Activated CD8-positive, alpha-beta memory T cell treated with anti-CD3 and anti-CD28 coated beads for 24 hours (primary cell): ENCODE measurements around the gene CMTM8.

Source experiments
- DNase-seq: peaks from one replicate; pipeline ENCODE4 v3.0.0-alpha.2; 2020

Gene CMTM8

DNA sequence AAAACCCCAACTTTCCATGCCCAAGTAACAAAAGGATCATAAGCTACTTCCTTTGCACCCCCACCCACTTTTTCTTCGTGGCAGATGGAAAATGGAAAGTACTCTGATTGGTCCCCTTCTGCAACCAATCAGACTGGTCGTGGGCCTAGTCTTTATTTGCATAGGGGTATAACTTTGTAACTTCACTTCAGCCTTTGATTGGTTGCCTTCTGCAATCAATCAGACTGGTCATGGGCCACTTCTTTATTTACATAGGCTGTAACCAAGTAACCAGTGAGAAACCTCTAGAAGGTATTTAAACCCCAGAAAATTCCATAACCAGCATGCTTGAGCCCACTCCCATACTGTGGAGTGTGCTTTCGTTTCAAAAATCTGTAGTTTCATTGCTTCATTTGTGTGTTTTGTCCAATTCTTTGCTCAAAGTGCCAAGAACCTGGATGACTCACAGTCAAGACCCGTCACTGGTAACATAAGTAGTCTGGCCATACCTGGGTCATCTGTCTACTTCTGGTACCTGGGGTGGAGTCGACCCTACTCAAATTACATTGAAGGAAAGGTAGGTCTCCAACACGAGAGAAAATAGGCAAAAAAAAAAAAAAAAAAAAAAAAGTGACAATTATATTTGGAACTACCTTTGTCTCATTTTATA lies 41.9 kb downstream of the CMTM8 start:
- no peak for DNase-seq

DNA sequence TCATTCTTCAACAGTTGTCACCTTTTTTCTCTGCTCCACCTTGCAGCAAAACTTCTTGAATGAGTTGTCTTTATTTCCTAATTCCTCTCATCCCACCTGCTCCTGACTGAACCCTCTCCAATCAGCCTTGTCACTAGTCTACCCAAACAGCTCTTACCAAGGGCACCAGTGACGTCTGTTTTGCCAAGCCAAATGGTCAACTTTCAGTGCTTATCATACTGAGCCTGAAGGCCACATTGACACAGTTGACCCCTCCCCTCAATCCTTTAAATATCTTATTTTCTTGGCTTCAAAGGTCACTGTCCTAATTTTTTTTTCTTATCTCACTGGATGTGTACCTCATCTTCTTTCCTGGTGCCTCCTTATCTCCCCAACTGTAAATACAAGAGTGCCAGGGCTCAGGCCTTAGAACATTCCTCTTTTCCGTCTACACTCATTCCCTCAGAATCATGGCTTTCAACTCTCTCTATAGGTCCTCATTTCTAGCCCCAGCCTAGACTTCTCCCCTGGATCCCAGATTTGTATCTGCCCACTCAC lies 43.2 kb downstream of the CMTM8 start:
- DNase-seq = no peak

DNA sequence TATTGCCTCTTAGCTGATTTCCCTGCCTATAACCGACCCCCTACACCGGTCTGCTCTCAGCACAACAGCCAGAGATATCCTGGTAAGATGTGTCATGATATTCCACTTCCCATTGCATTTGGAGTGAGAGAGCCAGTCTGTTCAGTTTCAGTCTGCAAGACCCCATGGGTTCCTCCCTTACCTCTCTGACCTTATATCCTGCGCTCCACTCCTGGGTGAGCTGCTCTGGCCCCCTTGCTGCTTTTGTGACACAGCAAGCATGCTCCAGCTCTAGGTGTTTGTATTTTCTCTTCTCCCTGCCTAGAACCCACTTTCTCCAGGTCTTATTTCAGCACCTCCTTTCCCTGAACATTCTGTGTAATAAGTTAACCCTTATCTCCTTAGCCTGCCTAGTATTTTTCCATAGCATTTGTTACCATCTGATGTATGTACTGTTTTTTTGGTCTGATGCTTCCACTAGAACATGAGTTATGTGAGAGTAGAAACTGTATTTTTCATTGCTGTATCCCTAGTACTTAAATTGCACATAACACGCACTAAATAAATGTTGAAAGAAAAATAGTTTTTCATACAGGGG lies 44.2 kb downstream of the CMTM8 start:
- DNase-seq = no peak

DNA sequence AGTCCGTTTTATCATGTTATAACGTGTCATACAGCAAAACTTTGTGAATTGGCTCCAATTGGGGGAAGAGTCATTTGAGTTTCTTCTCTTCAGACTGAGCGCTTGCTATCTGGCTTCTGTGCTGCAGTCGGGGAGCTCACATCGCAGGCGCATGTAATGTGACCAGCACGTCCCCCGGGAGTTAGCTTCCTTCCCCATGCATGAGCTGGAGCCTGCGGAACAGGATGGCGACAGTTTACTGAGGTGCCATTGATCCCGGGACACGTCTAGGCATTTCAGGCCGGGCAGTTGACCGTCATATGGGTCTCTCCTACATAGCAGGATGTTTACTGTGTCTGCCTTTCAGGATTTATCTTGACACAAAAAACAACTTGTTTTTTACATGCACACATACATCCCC lies 44.8 kb downstream of the CMTM8 start:
- DNase-seq = no peak

DNA sequence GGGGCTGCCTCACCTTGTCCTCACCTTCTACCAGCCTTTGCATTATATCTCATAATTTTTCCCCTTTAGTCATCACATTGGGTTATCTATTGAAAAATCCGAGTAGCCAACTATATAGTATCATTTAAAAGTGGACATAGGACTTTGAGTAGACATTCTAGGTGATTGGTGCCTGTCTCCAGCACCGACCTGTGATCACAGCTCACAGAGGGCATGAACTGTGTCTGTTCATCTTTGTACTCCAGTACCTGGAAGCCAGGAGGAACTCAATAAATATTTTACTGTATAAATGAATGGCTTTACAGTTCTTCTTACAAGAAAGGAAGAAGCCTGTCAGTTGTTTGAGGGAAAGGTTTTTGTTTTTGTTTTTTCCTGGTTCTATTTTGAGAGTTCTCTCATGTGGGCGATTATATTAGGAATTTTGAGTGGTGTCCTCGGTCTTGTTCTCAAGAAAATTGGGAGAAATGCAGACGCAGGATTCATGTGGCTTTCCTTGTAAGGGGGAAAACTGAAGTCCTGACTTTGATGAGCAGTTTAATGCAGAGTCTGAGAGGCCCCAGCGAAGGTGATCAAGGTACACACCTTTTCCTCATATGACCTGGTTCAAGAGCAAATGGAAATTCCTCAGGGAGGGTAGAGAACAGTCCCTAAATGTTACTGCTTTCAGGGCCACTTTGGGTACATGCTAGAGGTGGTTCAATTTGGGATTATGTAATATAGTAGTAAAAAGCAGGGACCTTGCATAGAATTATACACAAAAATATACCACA lies 46.1 kb downstream of the CMTM8 start:
- DNase-seq = no peak

DNA sequence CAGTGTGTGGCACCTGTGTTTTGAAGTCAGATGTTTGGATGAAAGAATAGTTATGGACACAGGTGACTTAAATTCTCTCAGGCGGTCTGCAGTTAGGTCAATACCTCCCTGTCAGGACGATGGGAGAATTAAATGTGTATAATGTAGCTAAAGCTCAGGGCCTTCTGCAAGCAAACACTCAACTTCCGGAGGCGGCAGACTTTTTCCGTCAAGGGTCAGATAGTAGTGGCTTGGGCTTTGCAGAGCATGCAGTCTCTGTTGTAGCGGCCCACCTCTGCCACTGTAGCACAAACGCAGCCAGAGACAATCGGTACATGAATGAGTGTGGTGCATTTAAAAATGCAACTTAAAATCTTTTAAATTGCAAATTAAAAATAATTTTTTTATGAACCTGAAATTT lies 47.4 kb downstream of the CMTM8 start:
- DNase-seq = no peak

DNA sequence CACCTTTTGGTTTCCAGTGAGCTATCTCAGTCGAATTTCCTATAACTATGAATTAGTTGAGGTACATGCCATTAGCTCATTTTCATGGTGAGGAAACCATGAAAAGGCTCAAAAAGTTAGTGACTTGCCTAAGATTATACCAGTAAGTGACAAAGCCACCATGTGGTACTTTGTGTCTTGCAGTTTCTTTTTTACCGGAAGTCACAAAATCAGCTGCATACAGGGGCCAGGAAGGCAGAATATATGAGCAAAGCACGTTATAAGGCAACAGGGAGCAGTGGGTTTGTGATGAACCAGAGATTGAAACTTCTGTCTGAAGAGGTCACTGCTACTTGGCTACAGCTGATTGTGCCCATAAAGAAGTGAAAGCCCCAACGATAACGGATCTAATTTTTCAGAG lies 50.3 kb downstream of the CMTM8 start:
- DNase-seq = no peak

DNA sequence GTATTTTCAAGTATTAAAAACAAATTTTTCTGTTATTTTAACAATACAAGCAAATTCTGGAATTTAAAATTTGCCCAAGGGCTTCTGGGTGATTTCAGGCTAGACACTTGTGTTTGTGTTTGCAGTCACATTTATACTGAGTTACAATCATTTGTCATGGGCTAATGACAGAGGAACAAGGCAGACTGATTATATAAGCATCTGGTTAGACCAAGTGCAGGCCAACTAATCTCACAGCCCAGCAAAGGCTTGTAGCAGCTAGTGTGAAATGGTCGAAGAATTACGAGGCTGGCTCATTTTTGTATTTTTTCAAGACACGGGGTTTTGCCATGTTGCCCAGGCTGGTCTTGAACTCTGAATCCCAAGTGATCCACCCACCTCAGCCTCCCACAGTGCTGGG lies 52.1 kb downstream of the CMTM8 start:
- DNase-seq = no peak

DNA sequence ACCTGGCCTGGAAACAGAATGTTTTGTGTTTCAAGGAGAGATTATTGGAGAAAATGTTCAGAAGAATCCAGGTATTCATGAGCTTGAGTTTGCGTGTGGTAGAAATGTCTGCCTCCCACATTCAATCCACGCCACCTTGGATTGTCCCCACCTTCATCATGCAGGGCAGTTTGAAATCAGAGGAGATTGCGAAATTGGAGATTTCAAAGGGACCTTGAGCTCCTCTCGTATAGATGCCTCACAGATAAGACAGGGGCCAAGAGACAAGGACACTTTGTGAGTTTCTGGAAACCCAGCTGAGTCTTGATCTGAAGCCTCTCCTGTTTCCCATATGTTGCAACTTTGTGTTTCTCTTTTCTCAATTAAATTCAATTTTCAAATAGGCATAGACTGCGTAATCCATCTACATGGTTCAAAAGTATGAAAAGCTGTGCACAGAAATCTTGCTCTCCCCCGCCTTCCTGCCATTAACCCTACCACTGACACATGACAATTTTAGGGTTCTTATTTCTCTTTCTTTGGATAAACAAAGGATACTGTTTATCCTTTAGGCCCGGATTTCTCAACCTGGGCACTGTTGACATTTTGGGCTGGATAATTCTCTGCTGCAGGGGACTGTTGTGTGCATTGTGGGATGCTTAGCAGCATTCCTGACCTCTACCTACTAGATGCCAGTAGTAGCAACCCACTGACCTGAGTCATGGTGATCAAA lies 53.8 kb downstream of the CMTM8 start:
- no peak for DNase-seq

DNA sequence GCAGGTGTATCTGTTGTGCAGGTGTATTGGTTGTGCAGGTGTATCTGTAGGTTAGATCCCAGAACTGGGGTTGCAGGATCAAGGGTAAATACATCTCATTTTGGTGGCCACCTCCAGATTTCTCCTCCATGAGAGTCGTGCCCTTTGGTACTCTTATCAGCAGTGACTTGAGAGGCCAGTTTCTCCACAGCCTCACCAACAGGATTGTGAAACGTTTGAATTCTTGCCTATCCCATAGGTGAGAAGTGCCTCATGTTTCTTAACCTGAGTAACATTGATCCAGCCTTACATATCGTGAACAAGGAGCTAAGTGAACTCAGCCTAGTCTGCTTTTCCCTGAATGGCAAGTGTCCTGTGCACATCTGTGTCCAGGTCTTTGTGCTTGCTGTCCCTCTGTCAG lies 55.4 kb downstream of the CMTM8 start:
- DNase-seq = no peak

DNA sequence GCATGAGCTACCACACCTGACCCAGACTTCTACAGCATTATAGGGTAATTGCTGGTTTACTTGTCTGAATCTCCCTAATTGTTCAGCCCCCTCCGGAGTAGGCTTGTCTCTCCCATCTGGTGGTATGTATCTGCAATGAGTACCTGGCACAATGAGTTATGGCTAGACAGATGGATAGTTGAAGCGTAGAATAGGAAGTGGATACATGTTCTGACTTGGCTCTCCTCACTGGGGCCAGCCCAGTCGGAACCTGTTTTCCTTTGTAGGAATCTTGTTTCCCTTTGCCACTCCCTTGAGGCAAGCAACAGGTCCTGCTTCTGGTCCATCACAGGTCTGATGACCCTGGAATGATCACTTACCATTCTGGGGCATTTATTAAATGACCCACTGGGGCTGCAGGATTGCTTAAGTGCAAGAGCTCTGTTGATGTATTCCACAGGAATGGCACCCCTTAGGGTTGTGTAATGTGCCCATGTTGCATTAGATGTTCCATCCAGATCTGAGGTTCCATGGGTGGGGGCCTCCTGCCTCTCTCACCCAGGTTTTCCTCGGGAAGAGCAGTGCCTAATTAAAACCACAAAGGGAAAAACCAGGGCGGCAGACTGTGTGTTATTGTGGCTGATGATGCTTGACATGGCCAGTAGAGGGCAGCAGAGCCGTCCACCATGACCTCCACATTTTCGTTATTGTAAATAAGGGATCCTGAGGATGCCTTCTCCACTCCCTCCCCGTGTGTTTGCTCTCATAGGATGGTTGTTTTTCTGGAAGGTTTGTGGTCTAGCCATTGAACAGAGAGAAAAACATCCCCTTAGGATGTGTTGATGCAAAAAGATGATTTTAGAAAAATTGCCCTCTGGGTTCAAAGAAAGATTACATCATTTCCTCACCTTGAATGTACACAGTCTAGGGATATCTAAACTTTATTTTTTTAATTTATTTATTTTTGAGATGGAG lies 58.0 kb downstream of the CMTM8 start:
- peak; percentile 81 for DNase-seq

DNA sequence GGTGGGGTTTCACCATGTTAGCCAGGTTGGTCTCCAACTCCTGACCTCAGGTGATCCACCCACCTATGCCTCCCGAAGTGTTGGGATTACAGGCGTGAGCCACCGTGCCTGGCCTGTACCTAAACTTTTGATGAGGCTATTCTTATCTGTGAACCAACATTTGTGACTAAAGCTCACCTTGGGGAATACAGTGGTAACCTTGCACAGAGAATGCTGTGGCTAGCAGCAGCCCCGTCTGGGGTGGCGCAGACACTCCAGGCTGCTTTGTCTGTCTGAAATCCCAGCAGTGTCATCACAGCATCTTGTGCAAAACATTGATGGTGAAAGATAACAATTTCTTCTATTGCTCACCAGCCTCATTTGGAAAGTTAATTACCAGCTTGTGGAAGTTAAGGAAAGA lies 58.9 kb downstream of the CMTM8 start:
- DNase-seq = no peak

DNA sequence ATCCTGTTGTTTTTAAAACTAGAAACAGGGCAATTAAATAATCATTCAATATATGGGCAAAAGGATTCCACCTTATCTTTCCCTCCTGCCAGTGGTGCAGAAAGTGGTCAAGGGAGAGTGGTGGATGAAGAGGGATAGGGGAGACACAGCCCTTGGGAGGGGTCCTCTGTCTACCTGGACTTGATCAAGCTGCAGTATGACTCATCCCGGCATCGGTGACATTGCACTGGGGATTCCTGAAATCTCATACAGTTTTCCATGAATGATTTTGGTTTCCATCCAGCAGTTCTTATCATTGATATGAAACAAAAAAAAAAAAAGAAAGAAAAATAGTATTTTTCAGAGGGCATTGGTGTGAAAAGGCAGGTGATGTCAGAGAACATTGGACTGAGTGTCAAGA lies 62.9 kb downstream of the CMTM8 start:
- no peak for DNase-seq

DNA sequence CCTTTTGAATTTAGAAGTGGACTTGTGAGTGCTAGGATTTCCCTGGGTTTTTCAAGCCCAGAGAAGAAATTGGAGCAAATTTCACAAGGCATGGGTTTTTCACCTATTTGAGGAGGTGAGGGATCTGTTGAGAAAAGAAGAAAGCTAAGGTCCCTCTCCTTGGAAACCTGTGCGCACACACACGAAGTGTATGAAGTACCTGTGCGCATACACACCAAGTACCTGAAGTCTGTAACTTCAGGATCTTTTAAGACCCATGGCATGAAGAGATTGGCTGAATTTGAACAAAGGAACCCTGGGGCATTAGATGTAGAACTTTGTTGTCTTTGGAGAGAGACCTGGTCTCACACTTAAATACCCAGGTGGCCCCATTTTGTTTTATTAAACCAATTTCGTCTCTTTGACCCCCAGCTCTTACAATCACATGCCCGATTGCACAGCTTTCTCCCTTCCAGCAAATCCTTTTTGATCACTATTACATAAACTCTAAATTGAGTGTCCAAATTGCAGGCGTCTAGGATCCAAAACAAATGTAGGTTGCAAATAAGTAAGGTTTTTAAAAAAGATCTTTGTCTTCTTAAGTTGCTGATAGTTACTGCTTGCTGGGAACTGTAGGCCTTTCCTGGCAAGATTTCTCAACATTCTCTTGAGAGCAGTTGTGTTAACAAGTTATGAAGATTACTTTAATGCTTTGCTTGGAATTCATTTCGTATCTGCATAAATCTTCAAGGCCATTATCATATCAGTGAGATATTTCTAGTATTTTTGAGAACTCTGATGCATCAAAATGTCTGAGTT lies 64.3 kb downstream of the CMTM8 start:
- DNase-seq = no peak

DNA sequence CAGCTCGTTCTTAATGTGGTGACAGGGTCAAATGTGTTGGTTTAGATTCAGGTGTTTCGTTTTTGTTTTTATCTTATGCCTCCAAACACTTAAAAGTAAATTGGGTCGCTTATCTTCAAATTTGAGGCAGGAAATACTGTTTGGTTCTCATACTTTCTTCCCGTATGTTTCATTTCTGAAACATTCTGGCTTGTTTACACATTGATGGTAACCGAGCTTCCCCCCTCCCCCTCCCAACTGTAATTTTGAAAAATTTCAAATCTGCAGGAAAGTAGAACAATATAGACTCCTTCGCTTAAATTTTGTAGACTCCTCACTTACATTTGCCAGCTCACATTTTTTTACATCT lies 64.9 kb downstream of the CMTM8 start:
- no peak for DNase-seq

DNA sequence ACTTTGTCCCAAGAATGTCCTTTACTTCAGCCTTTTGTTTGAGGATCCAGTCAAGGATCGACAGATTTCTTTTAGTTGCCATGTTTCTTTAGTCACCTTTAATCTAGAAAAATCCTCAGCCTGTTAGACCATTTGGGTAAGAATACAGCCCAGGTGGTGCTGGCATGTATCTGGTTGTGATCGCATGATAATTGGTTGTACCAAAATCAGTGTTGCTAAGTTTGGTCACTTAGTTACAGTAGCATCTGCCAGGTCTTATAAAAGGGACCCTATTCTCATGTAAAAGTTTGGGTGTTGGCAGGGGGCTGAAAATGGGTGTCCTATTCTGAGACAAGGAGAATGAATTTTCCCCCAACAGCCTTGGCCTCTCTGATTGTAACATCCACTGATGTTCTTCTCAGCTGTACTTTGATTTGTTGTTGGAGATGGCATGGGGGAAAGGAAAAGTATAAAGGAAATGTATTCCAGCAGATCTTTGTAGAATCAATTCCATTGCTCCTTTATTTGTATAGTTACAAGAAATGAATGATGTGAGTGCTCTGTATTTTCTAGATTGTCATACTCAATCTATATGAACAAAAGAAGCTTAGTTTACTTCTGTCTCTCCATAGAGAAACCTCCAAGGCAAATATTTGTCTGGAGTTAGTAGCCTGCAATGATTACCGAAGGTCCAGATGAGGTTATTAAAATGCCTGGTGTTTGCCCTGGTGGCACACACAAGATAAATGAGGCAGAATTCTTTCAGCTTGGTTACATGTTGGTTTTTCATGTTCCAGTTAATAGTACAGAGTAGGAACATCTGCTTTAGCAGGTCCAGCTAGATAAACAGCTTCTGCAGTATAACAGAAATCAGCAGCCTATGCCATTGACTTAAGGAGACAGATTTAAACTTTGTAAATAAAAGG lies 65.7 kb downstream of the CMTM8 start:
- no peak for DNase-seq

DNA sequence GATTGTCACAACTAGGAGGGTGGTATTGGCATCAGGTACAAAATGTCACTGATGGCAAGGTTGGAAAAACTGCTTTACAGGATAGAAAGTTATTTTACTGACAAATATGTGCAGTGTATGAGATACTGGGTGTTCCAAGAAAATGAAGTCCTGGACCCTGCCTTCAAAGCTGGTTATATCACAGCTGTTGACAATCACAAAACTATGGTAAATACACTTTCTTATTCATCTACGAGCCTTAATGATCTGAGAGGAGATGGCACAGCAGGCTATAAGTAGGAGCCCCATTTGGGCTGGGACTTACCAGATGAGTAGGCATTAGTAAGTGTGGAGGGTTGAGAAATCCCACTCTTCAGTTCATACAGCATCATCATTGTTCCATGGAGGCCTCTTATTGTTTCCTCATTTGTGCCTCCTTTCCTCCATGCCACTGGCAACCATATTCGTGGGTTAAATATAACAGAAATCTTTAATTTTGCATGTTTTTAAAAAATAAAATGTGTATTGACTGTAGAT lies 66.9 kb downstream of the CMTM8 start:
- DNase-seq = no peak

DNA sequence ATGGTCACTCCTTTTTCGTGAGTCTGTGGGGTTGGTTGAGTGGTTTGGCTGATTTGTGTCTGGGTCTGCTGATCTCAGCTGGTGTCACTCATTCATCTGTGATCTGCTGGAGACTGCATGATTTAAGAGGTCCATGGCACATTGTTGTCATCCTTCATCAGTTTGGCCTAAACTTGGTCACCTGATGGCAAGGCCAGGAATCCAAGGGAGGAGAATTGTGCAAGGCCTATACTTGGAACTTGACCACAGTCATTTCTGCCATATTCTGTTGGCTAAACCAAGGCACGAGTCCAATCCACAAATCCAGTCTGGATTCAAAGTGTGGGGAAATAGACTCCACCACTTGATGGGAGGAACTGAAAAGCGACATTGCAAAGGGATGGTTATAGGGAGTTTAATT lies 67.6 kb downstream of the CMTM8 start:
- DNase-seq = no peak

DNA sequence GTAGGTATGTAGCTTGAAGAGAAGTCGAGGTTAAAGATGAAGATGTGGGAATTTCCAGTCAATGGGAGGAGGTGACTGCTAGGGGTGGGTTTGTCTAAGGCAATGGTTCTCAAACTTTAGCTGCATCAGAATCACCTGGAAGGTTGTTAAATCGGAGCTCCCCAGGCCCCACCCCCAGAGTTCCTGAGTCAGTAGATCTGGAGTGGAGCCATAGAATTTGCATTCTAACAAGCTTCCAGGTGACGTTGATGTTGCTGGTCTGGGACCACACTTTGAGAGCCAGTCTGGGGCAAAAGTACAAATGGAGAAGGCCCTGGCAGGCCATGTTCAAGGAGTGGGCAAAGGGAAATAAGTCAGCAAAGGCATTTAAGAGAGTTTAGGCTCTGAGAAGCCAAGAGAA lies 69.1 kb downstream of the CMTM8 start:
- DNase-seq = no peak

DNA sequence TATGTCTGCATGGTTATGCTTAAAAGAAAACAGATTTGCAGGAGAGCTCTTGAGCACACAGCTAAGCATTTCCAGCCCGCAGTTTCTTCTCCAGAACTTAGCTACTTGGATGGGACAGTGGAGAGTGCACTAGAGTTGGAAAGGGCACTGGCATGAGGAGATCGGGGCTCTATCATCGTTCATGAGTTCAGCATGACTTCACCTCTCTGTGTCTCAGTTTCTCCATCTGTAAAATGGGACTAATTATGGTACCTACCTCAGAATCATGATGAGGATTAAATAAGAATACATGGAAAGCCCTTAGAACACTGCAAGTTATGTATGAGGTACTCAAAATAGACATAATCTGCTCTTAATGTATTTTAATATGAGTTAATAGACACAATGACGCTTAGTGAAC lies 69.9 kb downstream of the CMTM8 start:
- no peak for DNase-seq
